Measurements from ENCODE around the gene CXCL8. TPM values are rescaled to one million over a fixed set of nuclear protein-coding genes. Genes with fewer than 3 reads are reported as not detected.
A peak's percentile ranks its signal among the peaks of the same experiment; 100 is the strongest.
"Not testable (repeated sequence)": the region's sequence is repeated elsewhere in the genome, so short reads cannot be mapped to it uniquely, and the experiment has no call there.

Gene CXCL8
- total RNA-seq, 6 experiments from 2014 or later: 0.31 to 32.8 (median 12.9) TPM

GRCh38 chr4:73772363-73772762 lies 32.0 kb downstream of the CXCL8 start:
- H3K27me3 ChIP-seq: no peaks in the 10 kb centered on the region
- intact Hi-C loops (cut with DNase I): no loop called here
- H3K4me1 ChIP-seq: peaks cover 0 to 10% (median 4%) of the 10 kb centered on the region in 4 donors
- no peaks in the 10 kb centered on the region for H3K9me3 ChIP-seq
- TF ChIP-seq POLR2A (IDR thresholded peaks at IDR 0.05): no peak
- no peak for TF ChIP-seq CTCF (IDR thresholded peaks at IDR 0.05)
- H3K27ac ChIP-seq: no peak overlapping the region
- WGBS (ENCODE audit: insufficient coverage, low coverage, low lambda C conversion rate, missing lambda C conversion rate): 91% methylated on average over 1 of the region's 1 CpG
- H3K4me3 ChIP-seq: no peak overlapping the region
- H3K36me3 ChIP-seq: no peaks in the 10 kb centered on the region
- DNase-seq (no peak), ATAC-seq (no peak)

GRCh38 chr4:73774406-73774805 lies 34.0 kb downstream of the CXCL8 start:
- H3K27ac ChIP-seq; H3K9me3 ChIP-seq; DNase-seq; H3K36me3 ChIP-seq; intact Hi-C loops (cut with DNase I); H3K4me3 ChIP-seq; ATAC-seq; H3K27me3 ChIP-seq; H3K4me1 ChIP-seq: not testable (repeated sequence)
- 80% methylated on average over 4 of the region's 4 CpGs for WGBS (ENCODE audit: insufficient coverage, low coverage, low lambda C conversion rate, missing lambda C conversion rate)

GRCh38 chr4:73776321-73776729 lies 36.0 kb downstream of the CXCL8 start:
- TF ChIP-seq POLR2A (IDR thresholded peaks at IDR 0.05): no peak
- TF ChIP-seq CTCF (IDR thresholded peaks at IDR 0.05): no peak
- no peaks in the 10 kb centered on the region for H3K36me3 ChIP-seq
- no peaks in the 10 kb centered on the region for H3K9me3 ChIP-seq
- 13% methylated on average over 2 of the region's 2 CpGs for WGBS (ENCODE audit: insufficient coverage, low coverage, low lambda C conversion rate, missing lambda C conversion rate)
- DNase-seq: peak in 2 of 3 donors; percentile 35 to 69
- no peak overlapping the region for H3K4me3 ChIP-seq
- H3K4me1 ChIP-seq: peaks cover 0 to 10% (median 4%) of the 10 kb centered on the region in 4 donors
- H3K27me3 ChIP-seq: no peaks in the 10 kb centered on the region
- H3K27ac ChIP-seq: peak overlapping the region in 1 of 3 donors; percentile 8
- peak; percentile 90 to 98 (median 96) for ATAC-seq
- intact Hi-C loops (cut with DNase I): no loop called here

- Histone ChIP-seq H3K27ac (no peak overlapping the region), H3K36me3 (no peaks in the 10 kb centered on the region), H3K9me3 (no peaks in the 10 kb centered on the region), H3K4me3 (no peak overlapping the region), H3K27me3 (no peaks in the 10 kb centered on the region), H3K4me1 (peaks cover 0 to 10% (median 4%) of the 10 kb centered on the region in 4 donors)
- DNase-seq: no peak
- intact Hi-C loops (cut with DNase I): no loop called here
- no peak for TF ChIP-seq POLR2A (IDR thresholded peaks at IDR 0.05)
- no peak for TF ChIP-seq CTCF (IDR thresholded peaks at IDR 0.05)
- no peak for ATAC-seq
- 53% methylated on average over 3 of the region's 3 CpGs for WGBS (ENCODE audit: insufficient coverage, low coverage, low lambda C conversion rate, missing lambda C conversion rate)
These were observed 37.2 kb downstream of the CXCL8 start for GRCh38 chr4:73777612-73778011.

GRCh38 chr4:73780243-73780642 lies 39.9 kb downstream of the CXCL8 start:
- Histone ChIP-seq H3K27me3 (no peaks in the 10 kb centered on the region), H3K4me3 (no peak overlapping the region), H3K36me3 (no peaks in the 10 kb centered on the region), H3K9me3 (no peaks in the 10 kb centered on the region), H3K27ac (no peak overlapping the region), H3K4me1 (peaks cover 0 to 10% (median 4%) of the 10 kb centered on the region in 4 donors)
- intact Hi-C loops (cut with DNase I): no loop called here
- no peak for TF ChIP-seq CTCF (IDR thresholded peaks at IDR 0.05)
- TF ChIP-seq POLR2A (IDR thresholded peaks at IDR 0.05): no peak
- no peak for ATAC-seq
- DNase-seq: no peak
- WGBS (ENCODE audit: insufficient coverage, low coverage, low lambda C conversion rate, missing lambda C conversion rate): 71% methylated on average over 1 of the region's 1 CpG
